22Rv1 (cell line): ENCODE measurements around the gene NAV2.

ENCODE experiments used
- ZFX ChIP-seq: fragments of 450-650 bp; IDR thresholded peaks from 2 replicates; pipeline ENCODE4 v1.6.1; 2017; ENCODE audit warnings: antibody characterized with exemption, borderline replicate concordance
- TF ChIP-seq, protein P1 (sequence below): fragments of 450-650 bp; IDR thresholded peaks from 2 replicates; pipeline ENCODE4 v1.5.1; 2017; ENCODE audit warnings: mild to moderate bottlenecking

DNA sequence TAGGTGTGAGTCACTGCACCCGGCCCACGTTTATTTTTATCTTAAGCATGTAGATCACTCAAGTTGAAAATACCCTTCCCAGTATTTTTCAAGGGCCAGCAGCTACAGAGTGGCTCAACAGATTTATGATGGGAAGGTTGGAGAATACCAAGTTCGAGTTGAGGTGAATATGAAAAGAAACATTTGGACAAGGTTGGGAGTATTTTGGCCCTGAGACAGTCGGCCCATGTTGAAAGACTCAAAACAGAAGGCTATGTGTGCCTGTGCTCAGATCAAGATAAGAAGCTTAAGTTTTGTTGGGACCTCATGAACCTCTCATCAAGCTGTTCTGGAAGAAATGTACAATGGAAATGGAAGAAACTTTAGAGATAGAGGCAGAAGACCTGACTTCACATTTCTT, 248.6 kb downstream of the NAV2 start:
- TF ChIP-seq, protein P1, sequence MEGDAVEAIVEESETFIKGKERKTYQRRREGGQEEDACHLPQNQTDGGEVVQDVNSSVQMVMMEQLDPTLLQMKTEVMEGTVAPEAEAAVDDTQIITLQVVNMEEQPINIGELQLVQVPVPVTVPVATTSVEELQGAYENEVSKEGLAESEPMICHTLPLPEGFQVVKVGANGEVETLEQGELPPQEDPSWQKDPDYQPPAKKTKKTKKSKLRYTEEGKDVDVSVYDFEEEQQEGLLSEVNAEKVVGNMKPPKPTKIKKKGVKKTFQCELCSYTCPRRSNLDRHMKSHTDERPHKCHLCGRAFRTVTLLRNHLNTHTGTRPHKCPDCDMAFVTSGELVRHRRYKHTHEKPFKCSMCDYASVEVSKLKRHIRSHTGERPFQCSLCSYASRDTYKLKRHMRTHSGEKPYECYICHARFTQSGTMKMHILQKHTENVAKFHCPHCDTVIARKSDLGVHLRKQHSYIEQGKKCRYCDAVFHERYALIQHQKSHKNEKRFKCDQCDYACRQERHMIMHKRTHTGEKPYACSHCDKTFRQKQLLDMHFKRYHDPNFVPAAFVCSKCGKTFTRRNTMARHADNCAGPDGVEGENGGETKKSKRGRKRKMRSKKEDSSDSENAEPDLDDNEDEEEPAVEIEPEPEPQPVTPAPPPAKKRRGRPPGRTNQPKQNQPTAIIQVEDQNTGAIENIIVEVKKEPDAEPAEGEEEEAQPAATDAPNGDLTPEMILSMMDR, result no peak
- TF ChIP-seq ZFX, result no peak
